Right atrium auricular region (tissue), 2 donors: Measurements from ENCODE around the gene DOCK4. TPM values are rescaled to one million over a fixed set of nuclear protein-coding genes. Genes with fewer than 3 reads are reported as not detected.

Source experiments
- DNase-seq: peaks from one replicate; pipeline ENCODE4 v3.0.0-alpha.2; 2019; ENCODE audit warnings: low spot score
- H3K27ac ChIP-seq, 2 donors: fragments of 200-600 bp; sonication (generic); 1 replicate in 1 of 2; 2 replicates in 1 of 2; pipeline ENCODE4 v1.5.1; 2016 to 2019
- H3K27me3 ChIP-seq, 2 donors: fragments of 200-600 bp; sonication (generic); one replicate each; pipeline versions ENCODE4 v1.5.1 to v1.6.0; 2017 to 2019
- H3K36me3 ChIP-seq: fragments of 200-600 bp; sonication (generic); one replicate; pipeline ENCODE4 v1.5.1; 2016
- H3K4me1 ChIP-seq, 2 donors: fragments of 200-600 bp; sonication (generic); one replicate each; pipeline versions ENCODE4 v1.5.1 to v1.6.0; 2017 to 2019
- H3K4me3 ChIP-seq, 2 donors: fragments of 200-600 bp; sonication (generic); 1 replicate in 1 of 2; 2 replicates in 1 of 2; pipeline ENCODE4 v1.5.1; 2017 to 2019; ENCODE audit warnings: mild to moderate bottlenecking in 1 of 2, moderate library complexity in 1 of 2
- H3K9me3 ChIP-seq, 2 donors: fragments of 200-600 bp; sonication (generic); one replicate each; pipeline ENCODE4 v1.5.1; 2019
- total RNA-seq, 2 donors: library from RNA; depleted of rRNA; stranded (reverse); fragments of >200 nt; gene quantifications; one replicate each; pipeline ENCODE4 v1.1.0, GENCODE V29; 2016
- TF ChIP-seq, protein P1 (sequence below), 2 donors: fragments of 200-600 bp; sonication (generic); IDR thresholded peaks; one replicate each; pipeline ENCODE4 v1.5.1; 2019; ENCODE audit warnings: antibody characterized with exemption in 2 of 2

Gene DOCK4
- total RNA-seq, 2 donors from 2014 or later: 12.3 to 17.8 TPM

DNA sequence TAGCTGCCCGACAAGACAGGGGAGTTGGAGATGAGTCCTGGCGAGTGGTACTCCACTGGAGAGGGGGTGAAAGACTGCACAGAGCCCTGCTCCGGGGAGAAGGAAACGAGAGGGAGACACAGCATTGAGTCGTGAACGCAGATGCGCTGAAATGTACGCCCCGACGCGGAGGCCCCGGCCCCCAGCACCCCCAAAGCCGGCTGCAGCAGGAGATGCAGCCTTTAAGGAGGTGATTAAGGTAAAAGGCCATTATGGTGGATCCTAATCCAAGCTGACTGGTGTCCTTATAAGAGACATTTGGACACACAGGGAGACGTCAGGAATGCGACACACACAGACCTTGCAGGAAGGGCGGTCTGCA, 477.6 kb downstream of the DOCK4 start:
- no peaks in the 10 kb centered on the region for H3K9me3 ChIP-seq
- no peak overlapping the region for H3K4me3 ChIP-seq
- H3K36me3 ChIP-seq: peaks cover 16% of the 10 kb centered on the region
- no peak overlapping the region for H3K27ac ChIP-seq
- no peak for DNase-seq
- no peaks in the 10 kb centered on the region for H3K27me3 ChIP-seq
- no peaks in the 10 kb centered on the region for H3K4me1 ChIP-seq
- TF ChIP-seq, protein P1, sequence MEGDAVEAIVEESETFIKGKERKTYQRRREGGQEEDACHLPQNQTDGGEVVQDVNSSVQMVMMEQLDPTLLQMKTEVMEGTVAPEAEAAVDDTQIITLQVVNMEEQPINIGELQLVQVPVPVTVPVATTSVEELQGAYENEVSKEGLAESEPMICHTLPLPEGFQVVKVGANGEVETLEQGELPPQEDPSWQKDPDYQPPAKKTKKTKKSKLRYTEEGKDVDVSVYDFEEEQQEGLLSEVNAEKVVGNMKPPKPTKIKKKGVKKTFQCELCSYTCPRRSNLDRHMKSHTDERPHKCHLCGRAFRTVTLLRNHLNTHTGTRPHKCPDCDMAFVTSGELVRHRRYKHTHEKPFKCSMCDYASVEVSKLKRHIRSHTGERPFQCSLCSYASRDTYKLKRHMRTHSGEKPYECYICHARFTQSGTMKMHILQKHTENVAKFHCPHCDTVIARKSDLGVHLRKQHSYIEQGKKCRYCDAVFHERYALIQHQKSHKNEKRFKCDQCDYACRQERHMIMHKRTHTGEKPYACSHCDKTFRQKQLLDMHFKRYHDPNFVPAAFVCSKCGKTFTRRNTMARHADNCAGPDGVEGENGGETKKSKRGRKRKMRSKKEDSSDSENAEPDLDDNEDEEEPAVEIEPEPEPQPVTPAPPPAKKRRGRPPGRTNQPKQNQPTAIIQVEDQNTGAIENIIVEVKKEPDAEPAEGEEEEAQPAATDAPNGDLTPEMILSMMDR (IDR thresholded peaks at IDR 0.05): no peak

- H3K36me3 ChIP-seq: peaks cover 12% of the 10 kb centered on the region
- no peaks in the 10 kb centered on the region for H3K4me1 ChIP-seq
- no peak for DNase-seq
- no peaks in the 10 kb centered on the region for H3K9me3 ChIP-seq
- TF ChIP-seq, protein P1 (IDR thresholded peaks at IDR 0.05): no peak
- no peak overlapping the region for H3K4me3 ChIP-seq
- H3K27me3 ChIP-seq: no peaks in the 10 kb centered on the region
- H3K27ac ChIP-seq: no peak overlapping the region
These were observed 478.1 kb downstream of the DOCK4 start for GRCh38 chr7:111727905-111728634.

GRCh38 chr7:111718886-111719285, 487.3 kb downstream of the DOCK4 start:
- no peaks in the 10 kb centered on the region for H3K4me1 ChIP-seq
- H3K9me3 ChIP-seq: no peaks in the 10 kb centered on the region
- no peaks in the 10 kb centered on the region for H3K36me3 ChIP-seq
- no peak overlapping the region for H3K4me3 ChIP-seq
- no peak for DNase-seq
- H3K27ac ChIP-seq: no peak overlapping the region
- H3K27me3 ChIP-seq: no peaks in the 10 kb centered on the region
- TF ChIP-seq, protein P1 (IDR thresholded peaks at IDR 0.05): no peak

DNA sequence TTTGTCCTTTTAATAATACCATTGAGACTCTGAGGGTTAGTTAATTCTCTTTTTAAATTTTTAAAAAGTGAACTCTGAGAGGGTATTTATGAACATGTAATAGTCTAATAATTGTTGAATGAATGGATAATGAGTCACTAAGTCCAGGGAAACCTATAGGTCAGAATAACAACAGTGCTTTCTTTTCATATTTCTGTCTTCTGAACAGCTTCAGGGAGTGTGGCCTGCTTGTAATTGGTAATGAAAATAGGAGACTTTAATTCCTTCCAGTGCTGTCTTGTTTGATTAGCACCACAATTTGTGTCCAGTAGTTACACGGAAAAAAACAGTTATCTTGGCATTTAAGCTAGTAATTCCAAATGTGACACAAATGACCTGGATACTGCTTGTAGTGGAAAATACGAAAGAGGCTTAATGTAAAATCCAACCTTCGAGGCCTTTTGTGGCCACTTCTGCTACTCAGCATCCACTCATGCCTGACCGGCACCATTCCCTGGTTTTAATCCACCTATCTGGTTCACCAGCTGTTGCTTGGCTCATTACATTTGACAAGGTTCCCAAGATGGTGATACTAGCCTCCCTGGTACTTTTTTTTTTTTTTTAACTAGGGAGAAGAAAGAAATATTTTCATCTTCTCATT, 494.7 kb downstream of the DOCK4 start:
- no peak for DNase-seq
- Histone ChIP-seq H3K36me3 (no peaks in the 10 kb centered on the region), H3K9me3 (no peaks in the 10 kb centered on the region), H3K27me3 (no peaks in the 10 kb centered on the region), H3K4me3 (no peak overlapping the region), H3K27ac (no peak overlapping the region), H3K4me1 (no peaks in the 10 kb centered on the region)
- TF ChIP-seq, protein P1 (IDR thresholded peaks at IDR 0.05): no peak

GRCh38 chr7:111710839-111711380, 495.3 kb downstream of the DOCK4 start:
- no peak overlapping the region for H3K27ac ChIP-seq
- peaks cover 0 to 2% of the 10 kb centered on the region in 2 donors for H3K9me3 ChIP-seq
- no peak for DNase-seq
- TF ChIP-seq, protein P1 (IDR thresholded peaks at IDR 0.05): no peak
- no peaks in the 10 kb centered on the region for H3K27me3 ChIP-seq
- no peaks in the 10 kb centered on the region for H3K4me1 ChIP-seq
- no peaks in the 10 kb centered on the region for H3K36me3 ChIP-seq
- H3K4me3 ChIP-seq: no peak overlapping the region
